Left lung (tissue), 10 donors: ENCODE data around the gene AMIGO3. TPM values are rescaled to one million over a fixed set of nuclear protein-coding genes. Genes with fewer than 3 reads are reported as not detected.

ENCODE experiments used
- ATAC-seq: fragments of 200-7000 bp; cut with Tn5 transposase; one replicate; pipeline ENCODE4 v1.9.1; 2020; ENCODE audit warnings: moderate library complexity
- DNase-seq, 4 donors: peaks; one replicate each; pipeline ENCODE4 v3.0.0-alpha.2; 2013 to 2020
- H3K27ac ChIP-seq, 2 donors: fragments of 200-600 bp; sonication (generic) in 1 of 2; one replicate each; pipeline versions ENCODE4 v1.5.0 to v1.8.0; 2020 to 2021
- H3K27me3 ChIP-seq, 2 donors: fragments of 200-600 bp; sonication (generic) in 1 of 2; one replicate each; pipeline versions ENCODE4 v1.5.0 to v1.8.0; 2020 to 2021
- H3K36me3 ChIP-seq, 2 donors: fragments of 200-600 bp; sonication (generic) in 1 of 2; one replicate each; pipeline versions ENCODE4 v1.5.0 to v1.8.0; 2020 to 2021
- H3K4me1 ChIP-seq, 2 donors: fragments of 200-600 bp; one replicate each; pipeline ENCODE4 v1.8.0; 2021
- H3K4me3 ChIP-seq, 2 donors: fragments of 200-600 bp; sonication (generic) in 1 of 2; one replicate each; pipeline versions ENCODE4 v1.5.0 to v1.8.0; 2020 to 2021; ENCODE audit warnings: mild to moderate bottlenecking in 1 of 2
- H3K9me3 ChIP-seq, 2 donors: fragments of 200-600 bp; sonication (generic) in 1 of 2; one replicate each; pipeline versions ENCODE4 v1.5.0 to v1.8.0; 2020 to 2021
- intact Hi-C, 2 donors: fragments of 100-400 bp; cut with DNase I; formaldehyde crosslinking; loops; one replicate each; pipeline versions ENCODE4 v1.11.2 to v1.14.2; 2022
- polyA plus RNA-seq, 6 donors: library from polyadenylated mRNA; unstranded; fragments of 120-200 nt; gene quantifications; one replicate each; pipeline ENCODE4 v1.2.1, GENCODE V29; 2013; ENCODE audit not compliant: insufficient read length in 6 of 6
- total RNA-seq, 2 donors: library from RNA; stranded (reverse); fragmentation: NEBNext Ultra II Directional; extraction: Animal tissue kit (Norgen Biotek cat#: 25700); gene quantifications; one replicate each; pipeline ENCODE4 v1.2.1, GENCODE V29; 2021
- TF ChIP-seq, protein P1 (sequence below), 2 donors: fragments of 200-600 bp; sonication (generic) in 1 of 2; IDR thresholded peaks; one replicate each; pipeline versions ENCODE4 v1.5.0 to v1.8.0; 2021; ENCODE audit warnings: antibody characterized with exemption in 2 of 2
- donor health status: DM: no; HTN: yes; CAD: no.
- donor health status: DM: no; HTN: no; CAD: no.

AMIGO3 gene
- total and polyA plus RNA-seq, 8 donors: 0.47 to 2.4 (median 1.8) TPM; not detected in 1

DNA sequence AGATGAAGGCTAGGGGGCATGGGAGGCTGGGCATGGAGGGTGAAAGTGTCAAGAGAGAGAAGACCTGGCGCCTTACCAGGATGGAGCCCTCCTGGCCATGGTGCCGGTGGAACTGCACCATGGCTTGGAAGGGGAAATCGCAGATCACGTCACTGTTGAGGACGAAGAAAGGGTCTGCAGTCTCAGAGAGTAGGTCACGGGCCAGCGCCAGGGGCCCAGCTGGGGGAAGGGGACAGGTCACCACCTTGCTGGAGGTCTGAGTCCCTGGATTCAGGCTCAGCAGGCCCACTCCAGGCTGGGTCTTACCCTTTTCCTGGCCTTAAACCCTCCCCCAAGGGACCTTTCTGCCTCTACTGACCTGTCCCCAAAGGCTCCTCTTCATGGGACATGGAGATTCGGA is 3.4 kb upstream of the AMIGO3 start:
- Histone ChIP-seq H3K4me1 (peaks cover 26 to 66% of the 10 kb centered on the region in 2 donors), H3K4me3 (peak overlapping the region; percentile 95 to 99), H3K27me3 (no peaks in the 10 kb centered on the region), H3K9me3 (no peaks in the 10 kb centered on the region), H3K36me3 (peaks cover 0 to 54% of the 10 kb centered on the region in 2 donors), H3K27ac (peak overlapping the region; percentile 93 to 98)
- TF ChIP-seq, protein P1, sequence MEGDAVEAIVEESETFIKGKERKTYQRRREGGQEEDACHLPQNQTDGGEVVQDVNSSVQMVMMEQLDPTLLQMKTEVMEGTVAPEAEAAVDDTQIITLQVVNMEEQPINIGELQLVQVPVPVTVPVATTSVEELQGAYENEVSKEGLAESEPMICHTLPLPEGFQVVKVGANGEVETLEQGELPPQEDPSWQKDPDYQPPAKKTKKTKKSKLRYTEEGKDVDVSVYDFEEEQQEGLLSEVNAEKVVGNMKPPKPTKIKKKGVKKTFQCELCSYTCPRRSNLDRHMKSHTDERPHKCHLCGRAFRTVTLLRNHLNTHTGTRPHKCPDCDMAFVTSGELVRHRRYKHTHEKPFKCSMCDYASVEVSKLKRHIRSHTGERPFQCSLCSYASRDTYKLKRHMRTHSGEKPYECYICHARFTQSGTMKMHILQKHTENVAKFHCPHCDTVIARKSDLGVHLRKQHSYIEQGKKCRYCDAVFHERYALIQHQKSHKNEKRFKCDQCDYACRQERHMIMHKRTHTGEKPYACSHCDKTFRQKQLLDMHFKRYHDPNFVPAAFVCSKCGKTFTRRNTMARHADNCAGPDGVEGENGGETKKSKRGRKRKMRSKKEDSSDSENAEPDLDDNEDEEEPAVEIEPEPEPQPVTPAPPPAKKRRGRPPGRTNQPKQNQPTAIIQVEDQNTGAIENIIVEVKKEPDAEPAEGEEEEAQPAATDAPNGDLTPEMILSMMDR (IDR thresholded peaks at IDR 0.05): no peak
- ATAC-seq (no peak), DNase-seq (peak in 1 of 4 donors; percentile 73)
- intact Hi-C loops: no loop called here

DNA sequence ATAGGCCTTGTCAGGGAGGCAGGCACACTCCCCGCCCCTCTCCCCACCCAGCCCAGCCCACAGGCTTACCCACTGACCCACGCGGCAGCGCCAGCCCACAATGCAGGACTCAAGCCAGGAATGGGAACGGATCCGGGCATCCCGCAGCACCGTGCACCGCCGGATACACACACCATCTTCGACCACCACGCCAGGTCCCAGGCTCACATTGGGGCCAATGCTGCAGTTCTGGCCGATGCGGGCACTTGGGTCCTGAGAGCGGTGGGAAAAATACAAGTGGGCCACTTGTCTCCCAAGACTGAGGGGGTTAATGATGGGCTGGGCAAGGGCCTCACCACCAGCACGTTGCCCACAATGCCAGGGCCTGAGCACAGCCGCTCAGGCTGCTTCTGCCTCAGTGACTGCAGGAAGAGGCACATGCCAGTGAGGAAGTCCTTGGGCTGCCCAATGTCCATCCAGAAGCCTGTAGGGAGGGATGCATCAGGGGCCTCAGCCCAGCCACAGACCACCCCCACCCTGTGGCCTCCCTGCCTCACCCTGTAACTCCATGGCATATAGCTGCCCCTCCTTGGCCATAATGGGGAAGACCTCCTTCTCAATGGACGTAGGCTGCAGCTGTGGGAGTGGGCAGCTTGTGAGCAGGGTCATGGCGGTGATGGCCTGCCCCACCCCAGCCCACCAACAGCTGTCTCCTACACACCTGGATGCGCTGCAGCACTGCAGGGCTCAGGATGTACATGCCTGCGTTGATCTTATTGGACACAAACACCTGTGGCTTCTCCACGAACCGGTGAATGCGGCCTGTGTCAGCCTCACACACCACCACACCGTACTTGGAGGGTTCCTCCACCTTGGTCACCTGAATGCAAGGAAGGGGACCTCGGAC is 2.7 kb upstream of the AMIGO3 start:
- peak in 1 of 4 donors; percentile 68 for DNase-seq
- ATAC-seq: no peak
- Histone ChIP-seq H3K4me3 (peak overlapping the region; percentile 95 to 99), H3K27ac (no peak overlapping the region), H3K9me3 (no peaks in the 10 kb centered on the region), H3K4me1 (peaks cover 26 to 66% of the 10 kb centered on the region in 2 donors), H3K27me3 (no peaks in the 10 kb centered on the region), H3K36me3 (peaks cover 0 to 50% of the 10 kb centered on the region in 2 donors)
- intact Hi-C loops: no loop called here
- TF ChIP-seq, protein P1 (IDR thresholded peaks at IDR 0.05): no peak

DNA sequence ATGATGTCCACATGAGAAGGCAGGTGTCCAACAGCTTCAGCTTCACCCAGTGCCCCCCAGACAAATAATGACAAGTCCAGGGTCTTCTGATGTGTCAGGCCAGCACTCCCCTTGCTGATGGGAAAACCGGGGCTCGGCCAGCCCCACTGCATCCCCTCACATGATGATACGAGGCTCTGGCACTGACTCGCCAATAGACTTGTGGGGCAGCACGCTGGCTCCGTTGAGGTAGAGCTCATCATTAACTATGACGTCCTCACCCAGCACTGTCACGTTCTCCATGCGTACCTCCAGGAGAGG is 2.1 kb upstream of the AMIGO3 start:
- Histone ChIP-seq H3K4me3 (no peak overlapping the region), H3K9me3 (no peaks in the 10 kb centered on the region), H3K4me1 (peaks cover 26 to 66% of the 10 kb centered on the region in 2 donors), H3K27me3 (no peaks in the 10 kb centered on the region), H3K27ac (no peak overlapping the region), H3K36me3 (peaks cover 0 to 50% of the 10 kb centered on the region in 2 donors)
- ATAC-seq: no peak
- DNase-seq: no peak
- TF ChIP-seq, protein P1 (IDR thresholded peaks at IDR 0.05): no peak
- intact Hi-C loops: no loop called here

DNA sequence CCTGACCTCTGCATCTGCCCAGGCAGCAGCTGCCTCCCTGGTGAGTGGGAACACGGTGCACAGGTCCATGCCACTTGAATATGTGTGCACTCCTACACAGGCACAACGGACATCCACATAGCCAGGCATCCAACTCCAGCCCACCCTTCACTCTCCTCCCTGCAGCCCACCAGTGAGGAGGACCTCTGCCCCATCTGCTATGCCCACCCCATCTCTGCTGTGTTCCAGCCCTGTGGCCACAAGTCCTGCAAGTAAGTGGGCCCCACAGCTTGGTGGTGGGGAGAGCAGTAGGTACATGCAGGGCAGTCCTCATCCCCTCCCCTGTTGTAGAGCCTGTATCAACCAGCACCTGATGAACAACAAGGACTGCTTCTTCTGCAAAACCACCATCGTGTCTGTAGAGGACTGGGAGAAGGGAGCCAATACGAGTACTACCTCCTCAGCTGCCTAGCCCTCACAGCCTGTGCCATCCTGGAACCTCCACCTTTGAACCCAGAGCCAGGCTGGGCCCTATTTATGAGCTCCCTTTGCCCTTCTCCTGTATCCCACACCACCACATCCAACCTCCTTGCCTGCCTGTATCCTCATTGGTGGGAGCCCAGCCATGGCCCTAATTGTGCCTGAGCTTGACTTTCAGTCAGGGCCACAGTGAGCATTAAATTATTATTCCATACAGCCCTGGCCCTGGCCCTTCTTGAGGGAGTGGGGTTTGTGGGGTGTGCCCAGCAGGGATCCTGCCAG is 1.5 kb upstream of the AMIGO3 start:
- Histone ChIP-seq H3K9me3 (no peaks in the 10 kb centered on the region), H3K4me1 (peaks cover 26 to 66% of the 10 kb centered on the region in 2 donors), H3K4me3 (no peak overlapping the region), H3K27ac (no peak overlapping the region), H3K27me3 (no peaks in the 10 kb centered on the region), H3K36me3 (peaks cover 0 to 50% of the 10 kb centered on the region in 2 donors)
- TF ChIP-seq, protein P1 (IDR thresholded peaks at IDR 0.05): no peak
- intact Hi-C loops: no loop called here
- ATAC-seq (no peak), DNase-seq (no peak)

DNA sequence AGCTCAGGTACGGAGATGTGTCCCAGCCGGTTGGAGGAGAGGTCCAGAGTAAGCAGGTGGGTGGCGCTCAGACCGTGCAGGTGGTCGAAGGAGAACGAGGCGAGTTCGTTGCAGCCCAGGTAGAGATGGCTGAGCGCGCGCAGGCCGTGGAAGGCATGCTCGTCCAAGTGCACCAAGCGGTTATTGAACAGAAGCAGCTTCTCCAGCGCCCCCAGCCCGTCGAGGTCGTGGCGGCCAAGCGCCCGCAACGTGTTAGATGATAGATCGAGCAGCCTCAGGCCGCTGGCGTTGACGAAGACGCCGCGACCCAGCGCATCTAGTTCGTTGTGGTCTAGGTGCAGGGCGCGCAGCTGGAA is 648 bp downstream of the AMIGO3 start:
- ATAC-seq: no peak
- DNase-seq: peak in 1 of 4 donors; percentile 83
- TF ChIP-seq, protein P1 (IDR thresholded peaks at IDR 0.05): no peak
- intact Hi-C loops: loop anchor here in 1 of 2 donors (10.0 kb wide), 1 partner anchor 116 kb away; no protein-coding TSS in a partner anchor
- peaks cover 0 to 48% of the 10 kb centered on the region in 2 donors for H3K36me3 ChIP-seq
- no peak overlapping the region for H3K27ac ChIP-seq
- H3K9me3 ChIP-seq: no peaks in the 10 kb centered on the region
- H3K4me1 ChIP-seq: peaks cover 17 to 53% of the 10 kb centered on the region in 2 donors
- peak overlapping the region; percentile 37 to 50 for H3K4me3 ChIP-seq
- no peaks in the 10 kb centered on the region for H3K27me3 ChIP-seq
